Activated CD4-positive, alpha-beta T cell treated with anti-CD3 and anti-CD28 coated beads, Interleukin-2, amount 50 U/mL, for 1 hour (primary cell): ENCODE results near the gene NBEA.
"Not testable (repeated sequence)": the region's sequence is repeated elsewhere in the genome, so short reads cannot be mapped to it uniquely, and the experiment has no call there.

Source experiments
- DNase-seq: peaks from one replicate; pipeline ENCODE4 v3.0.0-alpha.2; 2020

The NBEA gene

GRCh38 chr13:35598790-35599369 lies 656.8 kb downstream of the NBEA start:
- DNase-seq = no peak

GRCh38 chr13:35599384-35599783 lies 657.3 kb downstream of the NBEA start:
- DNase-seq = no peak

GRCh38 chr13:35600137-35600536 lies 658.1 kb downstream of the NBEA start:
- DNase-seq = no peak

GRCh38 chr13:35603593-35604285 lies 661.7 kb downstream of the NBEA start:
- no peak for DNase-seq

- DNase-seq = no peak
Observed at GRCh38 chr13:35614666-35615065, 672.6 kb downstream of the NBEA start.

- no peak for DNase-seq
Observed at GRCh38 chr13:35617420-35617819, 675.4 kb downstream of the NBEA start.

- DNase-seq = no peak
Observed at GRCh38 chr13:35618565-35619083, 676.6 kb downstream of the NBEA start.

- no peak for DNase-seq
Observed at GRCh38 chr13:35621989-35622388, 679.9 kb downstream of the NBEA start.

- no peak for DNase-seq
Observed at GRCh38 chr13:35629026-35629425, 687.0 kb downstream of the NBEA start.

GRCh38 chr13:35630551-35631275 lies 688.6 kb downstream of the NBEA start:
- no peak for DNase-seq

GRCh38 chr13:35631666-35632065 lies 689.6 kb downstream of the NBEA start:
- DNase-seq = no peak

- DNase-seq = no peak
Observed at GRCh38 chr13:35643625-35644024, 701.6 kb downstream of the NBEA start.

GRCh38 chr13:35646056-35646774 lies 704.1 kb downstream of the NBEA start:
- no peak for DNase-seq

GRCh38 chr13:35648201-35648600 lies 706.1 kb downstream of the NBEA start:
- DNase-seq = no peak

GRCh38 chr13:35649162-35649561 lies 707.1 kb downstream of the NBEA start:
- DNase-seq = no peak

- no peak for DNase-seq
Observed at GRCh38 chr13:35659796-35660195, 717.7 kb downstream of the NBEA start.

- no peak for DNase-seq
Observed at GRCh38 chr13:35664747-35665146, 722.7 kb downstream of the NBEA start.

- DNase-seq = no peak
Observed at GRCh38 chr13:35669321-35669720, 727.3 kb downstream of the NBEA start.

- DNase-seq = no peak
Observed at GRCh38 chr13:35672611-35673010, 730.5 kb downstream of the NBEA start.

- DNase-seq = no peak
Observed at GRCh38 chr13:35675651-35676050, 733.6 kb downstream of the NBEA start.

- not testable (repeated sequence) for DNase-seq
Observed at GRCh38 chr13:35677863-35678262, 735.8 kb downstream of the NBEA start.

- no peak for DNase-seq
Observed at GRCh38 chr13:35681685-35682084, 739.6 kb downstream of the NBEA start.

GRCh38 chr13:35684432-35684831 lies 742.4 kb downstream of the NBEA start:
- no peak for DNase-seq
